HepG2 (cell line): ENCODE measurements around the gene SHF. TPM values are rescaled to one million over a fixed set of nuclear protein-coding genes. Genes with fewer than 3 reads are reported as not detected.

ENCODE experiments used
- ARID4A ChIP-seq: sonication (generic); formaldehyde crosslinking; IDR thresholded peaks from 2 replicates; pipeline ENCODE4 v1.5.0; 2020; ENCODE audit warnings: mild to moderate bottlenecking, missing genetic modification reagents, borderline replicate concordance
- ATF7-NPFF ChIP-seq: sonication (generic); formaldehyde crosslinking; IDR thresholded peaks from 2 replicates; pipeline ENCODE4 v1.8.1; 2023; ENCODE audit warnings: mild to moderate bottlenecking, low read depth, missing genetic modification reagents, moderate library complexity
- BHLHE40 ChIP-seq: IDR thresholded peaks from 2 replicates; pipeline ENCODE4 v1.6.1; 2011; ENCODE audit warnings: low read length, improper control_type of control experiment
- CREB1 ChIP-seq, 2 experiments: fragments of 450-650 bp in 1 of 2; IDR thresholded peaks; 2 replicates each; pipeline ENCODE4 v1.6.1; 2016 to 2017; ENCODE audit warnings: control low read depth in 1 of 2, mild to moderate bottlenecking in 1 of 2, missing compliant biosample characterization in 1 of 2, missing genetic modification characterization in 1 of 2
- CREM ChIP-seq, 2 experiments: sonication (generic) in 1 of 2; formaldehyde crosslinking in 1 of 2; IDR thresholded peaks; 2 replicates each; pipeline versions ENCODE4 v1.4.0 to v1.6.1; 2016 to 2020; ENCODE audit warnings: antibody characterized with exemption in 1 of 2, mild to moderate bottlenecking in 1 of 2, missing genetic modification reagents in 1 of 2
- FOXA3 ChIP-seq: IDR thresholded peaks from 2 replicates; pipeline ENCODE4 v1.6.1; 2016; ENCODE audit warnings: missing genetic modification reagents, missing compliant biosample characterization
- MTF2 ChIP-seq: sonication (generic); formaldehyde crosslinking; IDR thresholded peaks from 2 replicates; pipeline ENCODE4 v1.5.0; 2020; ENCODE audit warnings: missing genetic modification reagents, borderline replicate concordance
- NCOA5 ChIP-seq: sonication (generic); formaldehyde crosslinking; IDR thresholded peaks from 2 replicates; pipeline ENCODE4 v1.4.0; 2020; ENCODE audit warnings: missing genetic modification reagents
- SMAD3 ChIP-seq: sonication (generic); formaldehyde crosslinking; IDR thresholded peaks from 2 replicates; pipeline ENCODE4 v1.4.0; 2020; ENCODE audit warnings: missing genetic modification reagents
- TOE1 ChIP-seq: sonication (generic); formaldehyde crosslinking; IDR thresholded peaks from 2 replicates; pipeline ENCODE4 v1.4.0; 2020; ENCODE audit warnings: mild to moderate bottlenecking, missing genetic modification reagents
- ZBTB2 ChIP-seq: sonication (generic); formaldehyde crosslinking; IDR thresholded peaks from 2 replicates; pipeline ENCODE4 v1.8.0; 2022; ENCODE audit warnings: low read depth, missing genetic modification reagents
- ZFP82 ChIP-seq: sonication (generic); formaldehyde crosslinking; IDR thresholded peaks from 2 replicates; pipeline ENCODE4 v1.5.1; 2020; ENCODE audit warnings: mild to moderate bottlenecking, missing genetic modification reagents, borderline replicate concordance
- ZNF562 ChIP-seq: sonication (generic); formaldehyde crosslinking; IDR thresholded peaks from 2 replicates; pipeline ENCODE4 v1.8.0; 2022; ENCODE audit warnings: missing genetic modification reagents, borderline replicate concordance
- ZNF574 ChIP-seq: sonication (generic); formaldehyde crosslinking; IDR thresholded peaks from 2 replicates; pipeline ENCODE4 v1.4.0; 2020; ENCODE audit warnings: missing genetic modification reagents
- ZNF577 ChIP-seq: sonication (generic); formaldehyde crosslinking; IDR thresholded peaks from 2 replicates; pipeline ENCODE4 v1.4.0; 2020; ENCODE audit warnings: mild to moderate bottlenecking, low read depth, missing genetic modification reagents, borderline replicate concordance
- polyA plus RNA-seq, 8 experiments: library from polyadenylated mRNA; depleted of rRNA in 3 of 8; stranded (reverse) in 7 of 8; unstranded in 1 of 8; fragments of >200 nt; fragmentation: Illumina TruSeq in 4 of 8; extraction: Trizol in 4 of 8; gene quantifications; 2 replicates each; pipeline versions ENCODE4 v1.2.1 to v1.2.3, GENCODE V29; 2011 to 2016; ENCODE audit warnings: low read depth in 4 of 8, missing spikeins in 1 of 8, mixed read lengths in 1 of 8; ENCODE audit not compliant: insufficient read depth in 1 of 8
- total RNA-seq, 5 experiments: library from RNA; depleted of rRNA; stranded (reverse); fragments of >200 nt; fragmentation: Illumina TruSeq; extraction: Trizol; gene quantifications; 2 replicates each; pipeline ENCODE4 v1.2.3, GENCODE V29; 2016; ENCODE audit warnings: low read depth in 1 of 5

The SHF gene
- total and polyA plus RNA-seq, 2 of the 13 experiments (the other 11 are each of a cell fraction or from before 2014, with no cell fraction given) = 20.9 to 25.5 TPM

GRCh38 chr15:45169608-45170480 is 17.9 kb downstream of the SHF start (continued):
- no peak for TF ChIP-seq ZNF574
- no peak for TF ChIP-seq CREB1 (IDR thresholded peaks at IDR 0.05)
- no peak for TF ChIP-seq CREB1 (CRISPR knock-in tag; IDR thresholded peaks at IDR 0.05)
- TF ChIP-seq ZNF562 = no peak
- no peak for TF ChIP-seq CREM (IDR thresholded peaks at IDR 0.05)
- no peak for TF ChIP-seq CREM (CRISPR knock-in tag; IDR thresholded peaks at IDR 0.05)
- no peak for TF ChIP-seq ATF7-NPFF (CRISPR knock-in tag)
- no peak for TF ChIP-seq SMAD3 (CRISPR knock-in tag)
- TF ChIP-seq ZNF577 (CRISPR knock-in tag) = no peak
- TF ChIP-seq ZFP82 (CRISPR knock-in tag) = no peak
- TF ChIP-seq BHLHE40 = no peak
- TF ChIP-seq ARID4A (CRISPR knock-in tag) = no peak
- no peak for TF ChIP-seq NCOA5
- no peak for TF ChIP-seq TOE1 (CRISPR knock-in tag)
- TF ChIP-seq FOXA3 = no peak
- TF ChIP-seq ZBTB2 (CRISPR knock-in tag) = no peak
- TF ChIP-seq MTF2 (CRISPR knock-in tag) = no peak
